OCI-LY1 (cell line): Measurements from ENCODE around the gene GNAO1.

Experiments
- EZH2 ChIP-seq: fragments of 200-600 bp; sonication (generic), shearing (Covaris generic); IDR thresholded peaks from 2 replicates; pipeline ENCODE4 v1.8.0; 2017; ENCODE audit warnings: borderline replicate concordance, mixed run types, mild to moderate bottlenecking, antibody characterized with exemption, low read length, moderate library complexity, mixed read lengths
- TF ChIP-seq, protein P1 (sequence below): fragments of 200-600 bp; sonication (generic), shearing (Covaris generic); IDR thresholded peaks from 2 replicates; pipeline ENCODE4 v1.5.1; 2017; ENCODE audit warnings: mild to moderate bottlenecking, antibody characterized with exemption, low read length, moderate library complexity, mixed read lengths

DNA sequence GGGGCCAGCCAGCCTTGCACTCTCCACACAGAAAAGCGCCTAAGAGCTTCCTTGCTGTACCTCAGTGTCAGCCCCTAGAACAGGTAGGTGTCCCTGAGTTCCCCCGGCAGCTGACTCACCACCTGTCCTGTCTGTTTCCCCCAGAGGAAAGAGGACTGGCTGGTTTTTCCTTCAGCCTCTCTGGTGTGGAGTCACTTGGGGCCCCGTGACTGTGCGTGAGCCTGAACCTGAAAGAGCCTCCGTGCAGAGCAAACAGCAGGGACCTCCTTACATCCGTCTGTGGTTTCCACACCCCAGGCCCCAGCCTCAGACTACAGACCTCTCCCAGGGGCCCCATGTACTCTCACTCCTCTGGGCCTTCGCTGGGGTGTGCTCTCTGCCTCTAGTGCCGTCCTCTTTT lies 87.8 kb downstream of the GNAO1 start:
- TF ChIP-seq, protein P1, sequence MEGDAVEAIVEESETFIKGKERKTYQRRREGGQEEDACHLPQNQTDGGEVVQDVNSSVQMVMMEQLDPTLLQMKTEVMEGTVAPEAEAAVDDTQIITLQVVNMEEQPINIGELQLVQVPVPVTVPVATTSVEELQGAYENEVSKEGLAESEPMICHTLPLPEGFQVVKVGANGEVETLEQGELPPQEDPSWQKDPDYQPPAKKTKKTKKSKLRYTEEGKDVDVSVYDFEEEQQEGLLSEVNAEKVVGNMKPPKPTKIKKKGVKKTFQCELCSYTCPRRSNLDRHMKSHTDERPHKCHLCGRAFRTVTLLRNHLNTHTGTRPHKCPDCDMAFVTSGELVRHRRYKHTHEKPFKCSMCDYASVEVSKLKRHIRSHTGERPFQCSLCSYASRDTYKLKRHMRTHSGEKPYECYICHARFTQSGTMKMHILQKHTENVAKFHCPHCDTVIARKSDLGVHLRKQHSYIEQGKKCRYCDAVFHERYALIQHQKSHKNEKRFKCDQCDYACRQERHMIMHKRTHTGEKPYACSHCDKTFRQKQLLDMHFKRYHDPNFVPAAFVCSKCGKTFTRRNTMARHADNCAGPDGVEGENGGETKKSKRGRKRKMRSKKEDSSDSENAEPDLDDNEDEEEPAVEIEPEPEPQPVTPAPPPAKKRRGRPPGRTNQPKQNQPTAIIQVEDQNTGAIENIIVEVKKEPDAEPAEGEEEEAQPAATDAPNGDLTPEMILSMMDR, result no peak
- no peak for TF ChIP-seq EZH2
